Placental epithelial cell (primary cell): ENCODE data around the gene LDLRAD4. TPM values are rescaled to one million over a fixed set of nuclear protein-coding genes. Genes with fewer than 3 reads are reported as not detected.

ENCODE experiments used
- small RNA-seq: library from RNA; depleted of rRNA; stranded (forward); fragments of <200 nt; gene quantifications from one replicate; pipeline ENCODE3, GENCODE V24; 2012
- total RNA-seq: library from RNA; depleted of rRNA; stranded (reverse); fragments of >200 nt; gene quantifications from 2 replicates; pipeline ENCODE4 v1.2.3, GENCODE V29; 2012

The LDLRAD4 gene
- total RNA-seq = under 0.01 TPM in 1 of 2 replicates, not detected in the other

DNA sequence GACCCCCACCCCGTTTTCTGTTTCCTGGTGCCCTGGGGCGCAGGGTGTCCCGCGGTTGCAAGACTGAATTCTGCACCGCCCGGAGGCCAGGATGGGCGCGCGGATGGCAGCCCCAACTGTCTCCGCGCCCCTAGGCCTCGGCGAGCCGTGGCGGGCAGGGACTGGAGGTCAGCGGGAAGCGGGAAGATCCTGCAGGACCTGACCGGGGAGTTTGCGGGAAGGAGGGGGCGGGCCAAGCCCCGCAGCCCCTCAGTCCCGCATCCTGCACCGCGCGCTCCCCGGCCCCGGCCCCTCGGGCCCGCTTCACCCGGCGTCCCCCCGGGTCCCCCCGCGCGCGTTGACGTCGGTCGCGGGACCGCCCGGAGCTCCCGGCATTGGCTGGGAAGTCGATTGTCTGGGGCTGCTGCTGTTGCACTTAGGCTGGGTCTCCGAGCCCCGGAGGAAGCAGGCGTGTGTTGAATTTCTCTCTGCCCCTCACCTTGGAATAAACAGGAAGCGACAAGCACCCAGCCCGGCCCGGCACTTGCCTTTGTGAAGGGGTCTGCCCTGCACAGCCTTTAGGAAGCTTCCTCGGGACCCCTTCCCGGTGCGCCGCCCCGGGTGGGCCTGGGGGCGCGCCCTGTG is at the start of gene LDLRAD4:
LDLRAD4 (plus strand) TSS at position 393 of the 624 bp plus-strand sequence.

Small RNAs within 50 kb of the gene (small RNA-seq; reads per million reads assigned to genes)
- gene MIR4526 (not detected), gene MIR5190 (not detected)

Other genes with a start within 250 kb of the LDLRAD4 start
- 27.4 and 30.6 TPM in 2 replicates for gene CEP192, start 227.4 kb upstream of the LDLRAD4 start, total RNA-seq